GM12891 (cell line): Measurements from ENCODE around the gene ADAM10.

Experiments
- PAX5 ChIP-seq: IDR thresholded peaks from 2 replicates; pipeline ENCODE4 v1.6.1; 2011; ENCODE audit warnings: low read length, moderate library complexity, mild to moderate bottlenecking; ENCODE audit not compliant: insufficient read depth, severe bottlenecking
- POLR2A ChIP-seq: IDR thresholded peaks from 2 replicates; pipeline ENCODE4 v1.6.1; 2011; ENCODE audit warnings: low read depth, low read length, control low read depth
- POLR2AphosphoS5 ChIP-seq: IDR thresholded peaks from 2 replicates; pipeline ENCODE4 v1.6.1; 2011; ENCODE audit warnings: low read depth, low read length, control low read depth
- POU2F2 ChIP-seq: IDR thresholded peaks from 2 replicates; pipeline ENCODE4 v1.6.1; 2011; ENCODE audit warnings: low read depth, mild to moderate bottlenecking, control low read depth, low read length, moderate library complexity
- SPI1 ChIP-seq: IDR thresholded peaks from 2 replicates; pipeline ENCODE4 v1.6.1; 2011; ENCODE audit warnings: low read depth, low read length, control low read depth
- TAF1 ChIP-seq: IDR thresholded peaks from 2 replicates; pipeline ENCODE4 v1.6.1; 2011; ENCODE audit warnings: low read depth, low read length, control low read depth

DNA sequence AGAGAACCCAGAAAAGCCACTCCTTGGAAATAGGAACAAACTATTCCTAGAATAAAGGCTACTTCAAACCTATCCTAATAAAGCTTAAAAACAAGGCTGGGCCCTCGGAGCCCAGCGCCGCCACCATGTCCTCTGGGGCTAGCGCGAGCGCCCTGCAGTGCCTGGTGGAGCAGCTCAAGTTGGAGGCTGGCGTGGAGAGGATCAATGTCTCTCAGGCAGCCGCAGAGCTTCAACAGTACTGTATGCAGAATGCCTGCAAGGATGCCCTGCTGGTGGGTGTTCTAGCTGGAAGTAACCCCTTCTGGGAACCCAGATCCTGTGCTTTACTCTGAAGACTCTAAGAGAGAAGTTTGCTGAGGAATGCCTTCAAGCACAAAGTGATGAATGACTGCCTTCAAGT, 63.2 kb downstream of the ADAM10 start:
- no peak for TF ChIP-seq POLR2A
- TF ChIP-seq TAF1, result no peak
- no peak for TF ChIP-seq POLR2AphosphoS5
- no peak for TF ChIP-seq PAX5
- TF ChIP-seq SPI1, result no peak
- no peak for TF ChIP-seq POU2F2
